H1 (cell line): ENCODE results near the gene MAP3K14. TPM values are rescaled to one million over a fixed set of nuclear protein-coding genes. Genes with fewer than 3 reads are reported as not detected.

ENCODE experiments used
- CTCF ChIA-PET: fragments of 300-600 bp; sonication (Branson Sonifier 250); formaldehyde crosslinking; loops from one replicate; lab custom pipeline; 2021; ENCODE audit not compliant: partially characterized antibody; lab: Charles Lee
- POLR2A ChIA-PET: fragments of 300-600 bp; sonication (Branson Sonifier 250); formaldehyde crosslinking; loops from one replicate; lab custom pipeline; 2021; ENCODE audit warnings: inconsistent platforms; ENCODE audit not compliant: partially characterized antibody; lab: Charles Lee
- DNase-seq, 2 experiments: peaks; one replicate each; pipeline versions ENCODE4 v3.0.0 to v3.0.0-alpha.2; 2010 to 2022; ENCODE audit warnings: low spot score in 2 of 2, low read depth in 1 of 2, mixed read lengths in 1 of 2
- FAIRE-seq: peaks from 2 replicates; lab custom pipeline; 2011; peaks lifted over from hg19 to GRCh38; lab: Jason Lieb, UNC
- H2AFZ ChIP-seq: 2 replicates; pipeline ENCODE4 v1.8.1; 2012; ENCODE audit warnings: low read length, inconsistent platforms
- H2AK5ac ChIP-seq: 2 replicates; pipeline ENCODE4 v1.6.1; 2013; ENCODE audit warnings: low read depth, low read length
- H2BK120ac ChIP-seq: replicated peaks from 2 replicates; pipeline ENCODE3; 2013; ENCODE audit warnings: low read depth, low read length, inconsistent platforms
- H2BK12ac ChIP-seq: 2 replicates; pipeline ENCODE4 v1.6.1; 2013; ENCODE audit warnings: low read depth, low read length
- H2BK15ac ChIP-seq: 2 replicates; pipeline ENCODE4 v1.6.1; 2013; ENCODE audit warnings: low read length
- H2BK20ac ChIP-seq: 2 replicates; pipeline ENCODE4 v1.6.1; 2013; ENCODE audit warnings: low read length
- H2BK5ac ChIP-seq: 2 replicates; pipeline ENCODE4 v1.6.1; 2013; ENCODE audit warnings: low read depth, low read length
- H3K14ac ChIP-seq: 2 replicates; pipeline ENCODE4 v1.6.1; 2013; ENCODE audit warnings: inconsistent platforms; ENCODE audit not compliant: insufficient read length
- H3K18ac ChIP-seq: 2 replicates; pipeline ENCODE4 v1.6.1; 2013; ENCODE audit warnings: low read length; ENCODE audit errors: extremely low read depth
- H3K23ac ChIP-seq: 2 replicates; pipeline ENCODE4 v1.6.1; 2013; ENCODE audit warnings: inconsistent platforms; ENCODE audit not compliant: insufficient read length
- H3K23me2 ChIP-seq: 2 replicates; pipeline ENCODE4 v1.6.1; 2013; ENCODE audit warnings: low read depth, low read length
- H3K27ac ChIP-seq: 2 replicates; pipeline ENCODE4 v1.6.1; 2011; ENCODE audit warnings: low read depth, low read length, inconsistent platforms
- H3K27me3 ChIP-seq, 4 experiments: replicated peaks in 1 of 4; 1 replicate in 1 of 4; 2 replicates in 3 of 4; pipeline versions ENCODE4 v1.6.1 to v1.8.1; 2011 to 2013; ENCODE audit warnings: low read length in 3 of 4, mild to moderate bottlenecking in 3 of 4, inconsistent platforms in 2 of 4, mixed read lengths in 2 of 4, moderate library complexity in 1 of 4; ENCODE audit not compliant: control insufficient read depth in 3 of 4, insufficient read depth in 3 of 4; ENCODE audit errors: extremely low read depth in 1 of 4
- H3K36me3 ChIP-seq, 4 experiments: 2 replicates each; pipeline versions ENCODE4 v1.6.1 to v1.8.1; 2011 to 2013; ENCODE audit warnings: mild to moderate bottlenecking in 4 of 4, low read length in 3 of 4, moderate library complexity in 2 of 4, control low read depth in 1 of 4, inconsistent platforms in 1 of 4; ENCODE audit not compliant: insufficient read depth in 4 of 4, control insufficient read depth in 2 of 4
- H3K4ac ChIP-seq: replicated peaks from 2 replicates; pipeline ENCODE3; 2013; ENCODE audit warnings: low read length, low read depth, mixed read lengths, inconsistent platforms; ENCODE audit not compliant: insufficient read length
- H3K4me1 ChIP-seq, 4 experiments: replicated peaks in 1 of 4; 1 replicate in 1 of 4; 2 replicates in 3 of 4; pipeline versions ENCODE4 v1.6.1 to v1.8.1; 2011 to 2013; ENCODE audit warnings: low read length in 3 of 4, inconsistent platforms in 2 of 4, mixed read lengths in 1 of 4; ENCODE audit not compliant: insufficient read depth in 4 of 4, control insufficient read depth in 3 of 4
- H3K4me2 ChIP-seq, 2 experiments: 2 replicates each; pipeline versions ENCODE4 v1.6.1 to v1.8.1; 2011 to 2013; ENCODE audit warnings: low read depth in 2 of 2, low read length in 2 of 2, control low read depth in 1 of 2, inconsistent platforms in 1 of 2, mild to moderate bottlenecking in 1 of 2; ENCODE audit not compliant: insufficient read depth in 1 of 2
- H3K4me3 ChIP-seq, 4 experiments: fragments of 200-600, 300-600 bp in 1 of 4; sonication (generic), shearing (Covaris generic), sonication (Bioruptor Twin) in 1 of 4; 2 replicates each; pipeline versions ENCODE4 v1.5.1 to v1.8.1; 2011 to 2016; ENCODE audit warnings: low read length in 4 of 4, low read depth in 3 of 4, control low read depth in 2 of 4, inconsistent platforms in 2 of 4, mild to moderate bottlenecking in 2 of 4, mixed read lengths in 1 of 4, moderate library complexity in 1 of 4; ENCODE audit not compliant: insufficient read depth in 2 of 4; ENCODE audit errors: extremely low read depth in 1 of 4
- H3K56ac ChIP-seq: replicated peaks from 2 replicates; pipeline ENCODE3; 2013; ENCODE audit warnings: low read depth, mild to moderate bottlenecking, mixed read lengths, low read length, inconsistent platforms; ENCODE audit not compliant: insufficient read length
- H3K79me1 ChIP-seq: 2 replicates; pipeline ENCODE4 v1.6.1; 2013; ENCODE audit warnings: low read depth, low read length, control low read depth
- H3K79me2 ChIP-seq, 2 experiments: 2 replicates each; pipeline versions ENCODE4 v1.6.1 to v1.8.1; 2012 to 2013; ENCODE audit warnings: low read length in 2 of 2, mild to moderate bottlenecking in 2 of 2, inconsistent platforms in 1 of 2; ENCODE audit not compliant: insufficient read depth in 2 of 2, control insufficient read depth in 1 of 2
- H3K9ac ChIP-seq, 4 experiments: replicated peaks in 1 of 4; 1 replicate in 1 of 4; 2 replicates in 3 of 4; pipeline versions ENCODE4 v1.6.1 to v1.8.1; 2011 to 2013; ENCODE audit warnings: low read depth in 3 of 4, low read length in 3 of 4, control low read depth in 2 of 4, mild to moderate bottlenecking in 2 of 4, moderate library complexity in 2 of 4, inconsistent platforms in 1 of 4; ENCODE audit errors: extremely low read depth in 1 of 4
- H3K9me3 ChIP-seq, 2 experiments: 2 replicates each; pipeline versions ENCODE4 v1.6.1 to v1.8.1; 2012 to 2013; ENCODE audit warnings: mild to moderate bottlenecking in 2 of 2, moderate library complexity in 2 of 2, control low read depth in 1 of 2, inconsistent platforms in 1 of 2, low read depth in 1 of 2, low read length in 1 of 2, mixed read lengths in 1 of 2; ENCODE audit not compliant: insufficient read depth in 2 of 2
- H4K20me1 ChIP-seq, 2 experiments: replicated peaks in 1 of 2; 2 replicates each; pipeline versions ENCODE3 to v1.8.1; 2011 to 2013; ENCODE audit warnings: inconsistent platforms in 2 of 2, low read length in 2 of 2, mild to moderate bottlenecking in 1 of 2; ENCODE audit not compliant: insufficient read depth in 2 of 2, control insufficient read depth in 1 of 2
- H4K5ac ChIP-seq: 2 replicates; pipeline ENCODE4 v1.6.1; 2013; ENCODE audit warnings: low read length, low read depth, mixed read lengths, inconsistent platforms; ENCODE audit not compliant: insufficient read length
- H4K8ac ChIP-seq: 2 replicates; pipeline ENCODE4 v1.8.0; 2013; ENCODE audit warnings: mild to moderate bottlenecking, moderate library complexity, low read length, inconsistent platforms; ENCODE audit not compliant: insufficient read depth; ENCODE audit errors: extremely low read depth
- H4K91ac ChIP-seq: replicated peaks from 2 replicates; pipeline ENCODE3; 2013; ENCODE audit warnings: low read length, mixed read lengths, inconsistent platforms; ENCODE audit not compliant: insufficient read length
- WGBS, 2 experiments: shearing (Covaris generic) in 1 of 2; methylation state at CpG; one replicate each; pipeline versions ENCODE4 v1.1.6 to v1.1.7; 2013 to 2015; ENCODE audit warnings: low lambda C conversion rate in 2 of 2, mixed read lengths in 2 of 2, inconsistent platforms in 1 of 2, low coverage in 1 of 2, missing lambda C conversion rate in 1 of 2; ENCODE audit not compliant: insufficient replicate concordance in 2 of 2, insufficient coverage in 1 of 2, insufficient read length in 1 of 2; ENCODE audit errors: extremely low coverage in 1 of 2, missing lambda C conversion rate in 1 of 2; 5-methylcytosine and 5-hydroxymethylcytosine counted together
- polyA plus RNA-seq, 7 experiments: library from polyadenylated mRNA; depleted of rRNA in 3 of 7; stranded (reverse) in 5 of 7; unstranded in 2 of 7; fragments of >200 nt in 5 of 7; fragments of 200-250 nt in 2 of 7; gene quantifications; 1 replicate in 5 of 7; 2 replicates in 1 of 7; 4 replicates in 1 of 7; pipeline versions ENCODE4 v1.2.1 to v1.2.3, GENCODE V29; 2011 to 2013; ENCODE audit warnings: missing spikeins in 2 of 7, mixed read lengths in 2 of 7
- total RNA-seq: library from RNA; stranded (reverse); fragmentation: NEBNext Ultra II Directional; extraction: Animal tissue kit (Norgen Biotek cat#: 25700); gene quantifications from 2 replicates; pipeline ENCODE4 v1.2.1, GENCODE V29; 2021

The MAP3K14 gene
- total and polyA plus RNA-seq, 2 of the 8 experiments (the other 6 are each of a cell fraction or from before 2014, with no cell fraction given): 5.2 to 6.1 TPM

GRCh38 chr17:45286286-45286685, 30.5 kb downstream of the MAP3K14 start:
- no peaks in the 10 kb centered on the region for H3K23me2 ChIP-seq
- no peaks in the 10 kb centered on the region for H3K27me3 ChIP-seq
- H3K4me2 ChIP-seq: no peak overlapping the region
- no peak overlapping the region for H2BK15ac ChIP-seq
- no peak overlapping the region for H4K8ac ChIP-seq
- no peak overlapping the region for H3K4ac ChIP-seq
- H3K27ac ChIP-seq: no peak overlapping the region
- FAIRE-seq (no peak), DNase-seq (no peak)
- ChIA-PET POLR2A (interaction anchor here (2.0 kb wide), 1 partner anchor 9 kb away, joined by 5 read pairs; no protein-coding TSS in a partner anchor), CTCF (interaction anchor here (0.6 to 29.1 kb wide), 8 partner anchors 12 to 156 kb away, joined by 3 to 579 read pairs (median 4); no protein-coding TSS in a partner anchor)
- H3K4me1 ChIP-seq: no peaks in the 10 kb centered on the region
- no peak overlapping the region for H2AFZ ChIP-seq
- no peak overlapping the region for H2BK12ac ChIP-seq
- H2BK20ac ChIP-seq: no peak overlapping the region
- H3K23ac ChIP-seq: no peak overlapping the region
- no peaks in the 10 kb centered on the region for H3K79me2 ChIP-seq
- peaks cover 0 to 14% (median 9%) of the 10 kb centered on the region in 4 experiments; a peak in 3 of 8 replicates for H3K36me3 ChIP-seq
- H3K56ac ChIP-seq: no peak overlapping the region
- H3K9ac ChIP-seq: no peak overlapping the region
- no peaks in the 10 kb centered on the region for H3K9me3 ChIP-seq
- no peak overlapping the region for H3K18ac ChIP-seq
- no peak overlapping the region for H2BK5ac ChIP-seq
- no peak overlapping the region for H4K91ac ChIP-seq
- WGBS, 2 experiments: 87% methylated on average over 5 of the region's 5 CpGs; no CpG with 5 or more reads in 1 of the 2 experiments
- H3K14ac ChIP-seq: no peak overlapping the region
- H2AK5ac ChIP-seq: no peak overlapping the region
- H4K20me1 ChIP-seq: no peaks in the 10 kb centered on the region
- no peak overlapping the region for H2BK120ac ChIP-seq
- H3K4me3 ChIP-seq: no peak overlapping the region
- H3K79me1 ChIP-seq: peaks cover 4% of the 10 kb centered on the region
- H4K5ac ChIP-seq: no peak overlapping the region
